Right ventricle myocardium superior (tissue), 1 donor: ENCODE results near the gene ARFGEF2. TPM values are rescaled to one million over a fixed set of nuclear protein-coding genes. Genes with fewer than 3 reads are reported as not detected.
"Not testable (repeated sequence)": the region's sequence is repeated elsewhere in the genome, so short reads cannot be mapped to it uniquely, and the experiment has no call there.

Experiments used
- ATAC-seq: fragments of 200-7000 bp; cut with Tn5 transposase; one replicate; pipeline ENCODE4 v1.9.1; 2020; ENCODE audit warnings: mild to moderate bottlenecking; ENCODE audit not compliant: poor library complexity
- DNase-seq: peaks from one replicate; pipeline ENCODE4 v3.0.0-alpha.2; 2020
- intact Hi-C: fragments of 100-400 bp; cut with DNase I; formaldehyde crosslinking; loops from one replicate; pipeline ENCODE4 v1.11.2; 2022
- long read RNA-seq: library from polyadenylated mRNA; unstranded; transcript quantifications from one replicate; pipeline ENCODE4 v2.0.0, GENCODE V29; 2021
- total RNA-seq: library from RNA; stranded (reverse); fragmentation: NEBNext Ultra II Directional; extraction: Animal tissue kit (Norgen Biotek cat#: 25700); gene quantifications from one replicate; pipeline ENCODE4 v1.2.1, GENCODE V29; 2021
- donor health status: DM: no; HTN: yes; CAD: no; lungs with severe emphysema.

Gene ARFGEF2
- total RNA-seq: 36.8 TPM
- long read RNA-seq, full-length matches to known transcripts: 1 of 18 reads
- long read RNA-seq, partial matches to known transcripts: 13 of 18 reads
- long read RNA-seq, other reads (novel, unspliced or antisense): 4 of 18 reads

GRCh38 chr20:48921168-48921882 lies at the start of gene ARFGEF2:
Gene ARFGEF2, plus strand, starts transcription at chr20:48921711. Its CDS starts 179 bp downstream, at chr20:48921890.
- peak; percentile 95 for DNase-seq
- ATAC-seq: peak; percentile 91
- intact Hi-C loops: no loop called here

GRCh38 chr20:48875233-48875913 lies 46.1 kb upstream of the ARFGEF2 start:
- DNase-seq (no peak), ATAC-seq (no peak)
- intact Hi-C loops: no loop called here

- ATAC-seq (no peak), DNase-seq (no peak)
- intact Hi-C loops: no loop called here
Measured at GRCh38 chr20:48875914-48876240, 45.6 kb upstream of the ARFGEF2 start.

- ATAC-seq: no peak
- intact Hi-C loops: no loop called here
- no peak for DNase-seq
Measured at GRCh38 chr20:48877304-48877703, 44.2 kb upstream of the ARFGEF2 start.

- intact Hi-C loops: no loop called here
- DNase-seq: no peak
- ATAC-seq: no peak
Measured at GRCh38 chr20:48878534-48879248, 42.8 kb upstream of the ARFGEF2 start.

- ATAC-seq: no peak
- peak; percentile 55 for DNase-seq
- intact Hi-C loops: no loop called here
Measured at GRCh38 chr20:48879612-48880245, 41.8 kb upstream of the ARFGEF2 start.

GRCh38 chr20:48880331-48880730 lies 41.2 kb upstream of the ARFGEF2 start:
- intact Hi-C loops: no loop called here
- no peak for DNase-seq
- no peak for ATAC-seq

GRCh38 chr20:48880981-48881657 lies 40.4 kb upstream of the ARFGEF2 start:
- ATAC-seq (no peak), DNase-seq (no peak)
- intact Hi-C loops: no loop called here

- ATAC-seq: no peak
- intact Hi-C loops: no loop called here
- no peak for DNase-seq
Measured at GRCh38 chr20:48885237-48885636, 36.3 kb upstream of the ARFGEF2 start.

GRCh38 chr20:48886194-48886593 lies 35.3 kb upstream of the ARFGEF2 start:
- DNase-seq (no peak), ATAC-seq (no peak)
- intact Hi-C loops: no loop called here

GRCh38 chr20:48886811-48887210 lies 34.7 kb upstream of the ARFGEF2 start:
- DNase-seq (no peak), ATAC-seq (no peak)
- intact Hi-C loops: no loop called here

- ATAC-seq, intact Hi-C loops, DNase-seq: not testable (repeated sequence)
Measured at GRCh38 chr20:48888517-48888916, 33.0 kb upstream of the ARFGEF2 start.

GRCh38 chr20:48889140-48889790 lies 32.2 kb upstream of the ARFGEF2 start:
- intact Hi-C loops: no loop called here
- ATAC-seq (no peak), DNase-seq (no peak)

- intact Hi-C loops: no loop called here
- no peak for ATAC-seq
Measured at GRCh38 chr20:48891235-48892048, 30.1 kb upstream of the ARFGEF2 start.

GRCh38 chr20:48892049-48892470 lies 29.5 kb upstream of the ARFGEF2 start:
- intact Hi-C loops: no loop called here
- ATAC-seq (no peak), DNase-seq (no peak)

More at GRCh38 chr20:48891235-48892048, 30.1 kb upstream of the ARFGEF2 start:
- DNase-seq: no peak

GRCh38 chr20:48892891-48893290 lies 28.6 kb upstream of the ARFGEF2 start:
- no peak for DNase-seq
- intact Hi-C loops: no loop called here
- ATAC-seq: no peak

- intact Hi-C loops: no loop called here
- no peak for DNase-seq
- ATAC-seq: no peak
Measured at GRCh38 chr20:48893374-48893773, 28.1 kb upstream of the ARFGEF2 start.
